Measurements from ENCODE around the gene SEC63.

The SEC63 gene

GRCh38 chr6:107976155-107976783 lies 18.3 kb upstream of the SEC63 start:
- in situ Hi-C loops (cut with MboI; ENCODE audit: low sequenced_read_pairs, unreplicated experiment) = loop anchor here (25.0 kb wide), 1 partner anchor 536 kb away; no protein-coding TSS in a partner anchor
- DNase-seq (ENCODE audit: low spot score) = no peak
- TF ChIP-seq CTCF (IDR thresholded peaks at IDR 0.05; ENCODE audit: borderline replicate concordance, control extremely low read depth, extremely low read depth, insufficient read depth, missing control alignments) = no peak

- DNase-seq (ENCODE audit: low spot score) = no peak
- no peak for TF ChIP-seq CTCF (IDR thresholded peaks at IDR 0.05; ENCODE audit: borderline replicate concordance, control extremely low read depth, extremely low read depth, insufficient read depth, missing control alignments)
- in situ Hi-C loops (cut with MboI; ENCODE audit: low sequenced_read_pairs, unreplicated experiment) = no loop called here
Measured at GRCh38 chr6:107973594-107973993, 15.6 kb upstream of the SEC63 start.

GRCh38 chr6:107972413-107973096 lies 14.5 kb upstream of the SEC63 start:
- TF ChIP-seq CTCF (IDR thresholded peaks at IDR 0.05; ENCODE audit: borderline replicate concordance, control extremely low read depth, extremely low read depth, insufficient read depth, missing control alignments) = no peak
- no peak for DNase-seq (ENCODE audit: low spot score)
- in situ Hi-C loops (cut with MboI; ENCODE audit: low sequenced_read_pairs, unreplicated experiment) = no loop called here

GRCh38 chr6:107971181-107971580 lies 13.2 kb upstream of the SEC63 start:
- no peak for TF ChIP-seq CTCF (IDR thresholded peaks at IDR 0.05; ENCODE audit: borderline replicate concordance, control extremely low read depth, extremely low read depth, insufficient read depth, missing control alignments)
- no peak for DNase-seq (ENCODE audit: low spot score)
- in situ Hi-C loops (cut with MboI; ENCODE audit: low sequenced_read_pairs, unreplicated experiment) = no loop called here

- DNase-seq (ENCODE audit: low spot score) = no peak
- TF ChIP-seq CTCF (IDR thresholded peaks at IDR 0.05; ENCODE audit: borderline replicate concordance, control extremely low read depth, extremely low read depth, insufficient read depth, missing control alignments) = no peak
- in situ Hi-C loops (cut with MboI; ENCODE audit: low sequenced_read_pairs, unreplicated experiment) = no loop called here
Measured at GRCh38 chr6:107970255-107970654, 12.2 kb upstream of the SEC63 start.

GRCh38 chr6:107968081-107968480 lies 10.1 kb upstream of the SEC63 start:
- TF ChIP-seq CTCF (IDR thresholded peaks at IDR 0.05; ENCODE audit: borderline replicate concordance, control extremely low read depth, extremely low read depth, insufficient read depth, missing control alignments) = no peak
- DNase-seq (ENCODE audit: low spot score) = no peak
- in situ Hi-C loops (cut with MboI; ENCODE audit: low sequenced_read_pairs, unreplicated experiment) = no loop called here
